Measurements from ENCODE around the gene ZNF76.

DNA sequence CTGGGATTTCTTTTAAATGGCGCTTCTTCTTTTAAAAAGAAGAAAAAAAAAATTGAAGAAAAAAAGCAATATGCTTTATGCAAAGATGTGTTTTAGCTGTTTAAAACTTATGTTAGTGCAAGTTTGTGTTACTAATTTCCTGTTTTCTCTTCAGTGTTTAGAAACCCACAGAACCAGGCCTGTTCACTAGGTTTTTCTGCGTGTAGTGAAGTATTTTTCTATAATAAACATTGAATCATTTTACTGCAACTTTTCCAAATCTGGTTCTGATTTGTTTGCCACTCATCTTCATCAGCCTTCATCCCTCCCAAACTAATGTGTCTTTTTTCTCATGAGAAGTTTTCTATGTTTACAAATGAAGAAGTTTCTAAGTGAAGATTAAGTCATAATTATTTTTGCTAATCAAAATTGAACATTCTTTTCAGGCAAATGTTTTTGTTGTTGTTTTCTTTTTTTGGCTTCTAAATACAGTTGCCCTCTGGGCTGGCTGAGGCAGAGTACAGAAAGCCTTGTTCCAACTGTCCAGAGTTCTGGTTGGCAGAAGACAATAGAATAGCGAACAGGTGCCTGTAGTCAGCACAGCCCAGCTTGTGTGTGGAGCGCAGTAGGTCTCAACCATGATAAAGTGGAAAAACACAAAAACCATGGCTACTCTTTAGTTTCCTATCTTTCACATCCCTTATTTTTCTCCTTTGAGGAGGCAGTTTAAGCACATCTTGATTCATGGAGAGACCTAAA lies 14.5 kb downstream of the ZNF76 start:
- no peak for TF ChIP-seq ATF2 (CRISPR knock-in tag; IDR thresholded peaks at IDR 0.05)
- no peak for TF ChIP-seq TAF1 (CRISPR knock-in tag; IDR thresholded peaks at IDR 0.05)
- no peak for TF ChIP-seq EP300 (IDR thresholded peaks at IDR 0.05; ENCODE audit: low read depth in 2 of 2, low read length in 2 of 2)
- no peak for TF ChIP-seq EP300 (CRISPR knock-in tag; IDR thresholded peaks at IDR 0.05; ENCODE audit: borderline replicate concordance)
- TF ChIP-seq, protein P1, sequence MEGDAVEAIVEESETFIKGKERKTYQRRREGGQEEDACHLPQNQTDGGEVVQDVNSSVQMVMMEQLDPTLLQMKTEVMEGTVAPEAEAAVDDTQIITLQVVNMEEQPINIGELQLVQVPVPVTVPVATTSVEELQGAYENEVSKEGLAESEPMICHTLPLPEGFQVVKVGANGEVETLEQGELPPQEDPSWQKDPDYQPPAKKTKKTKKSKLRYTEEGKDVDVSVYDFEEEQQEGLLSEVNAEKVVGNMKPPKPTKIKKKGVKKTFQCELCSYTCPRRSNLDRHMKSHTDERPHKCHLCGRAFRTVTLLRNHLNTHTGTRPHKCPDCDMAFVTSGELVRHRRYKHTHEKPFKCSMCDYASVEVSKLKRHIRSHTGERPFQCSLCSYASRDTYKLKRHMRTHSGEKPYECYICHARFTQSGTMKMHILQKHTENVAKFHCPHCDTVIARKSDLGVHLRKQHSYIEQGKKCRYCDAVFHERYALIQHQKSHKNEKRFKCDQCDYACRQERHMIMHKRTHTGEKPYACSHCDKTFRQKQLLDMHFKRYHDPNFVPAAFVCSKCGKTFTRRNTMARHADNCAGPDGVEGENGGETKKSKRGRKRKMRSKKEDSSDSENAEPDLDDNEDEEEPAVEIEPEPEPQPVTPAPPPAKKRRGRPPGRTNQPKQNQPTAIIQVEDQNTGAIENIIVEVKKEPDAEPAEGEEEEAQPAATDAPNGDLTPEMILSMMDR (CRISPR knock-in tag; IDR thresholded peaks at IDR 0.05), result no peak
- no peak for TF ChIP-seq ZNF317 (CRISPR knock-in tag; IDR thresholded peaks at IDR 0.05)
- TF ChIP-seq ZNF30 (CRISPR knock-in tag; IDR thresholded peaks at IDR 0.05), result no peak
- no peak for TF ChIP-seq NR2C2 (CRISPR knock-in tag; IDR thresholded peaks at IDR 0.05; ENCODE audit: borderline replicate concordance)
- TF ChIP-seq, protein P2, sequence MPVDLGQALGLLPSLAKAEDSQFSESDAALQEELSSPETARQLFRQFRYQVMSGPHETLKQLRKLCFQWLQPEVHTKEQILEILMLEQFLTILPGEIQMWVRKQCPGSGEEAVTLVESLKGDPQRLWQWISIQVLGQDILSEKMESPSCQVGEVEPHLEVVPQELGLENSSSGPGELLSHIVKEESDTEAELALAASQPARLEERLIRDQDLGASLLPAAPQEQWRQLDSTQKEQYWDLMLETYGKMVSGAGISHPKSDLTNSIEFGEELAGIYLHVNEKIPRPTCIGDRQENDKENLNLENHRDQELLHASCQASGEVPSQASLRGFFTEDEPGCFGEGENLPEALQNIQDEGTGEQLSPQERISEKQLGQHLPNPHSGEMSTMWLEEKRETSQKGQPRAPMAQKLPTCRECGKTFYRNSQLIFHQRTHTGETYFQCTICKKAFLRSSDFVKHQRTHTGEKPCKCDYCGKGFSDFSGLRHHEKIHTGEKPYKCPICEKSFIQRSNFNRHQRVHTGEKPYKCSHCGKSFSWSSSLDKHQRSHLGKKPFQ (CRISPR knock-in tag; IDR thresholded peaks at IDR 0.05; ENCODE audit: insufficient replicate concordance), result no peak
- TF ChIP-seq PCBP1 (IDR thresholded peaks at IDR 0.05; ENCODE audit: borderline replicate concordance, low read depth, low read length), result no peak
- TF ChIP-seq ZGPAT (CRISPR knock-in tag; IDR thresholded peaks at IDR 0.05), result no peak
- no peak for TF ChIP-seq RELA (CRISPR knock-in tag; IDR thresholded peaks at IDR 0.05)
- no peak for TF ChIP-seq JUN (CRISPR knock-in tag; IDR thresholded peaks at IDR 0.05)
- TF ChIP-seq ZFAT (CRISPR knock-in tag; conservative IDR thresholded peaks at IDR 0.05), result no peak
- TF ChIP-seq ZNF232 (CRISPR knock-in tag; IDR thresholded peaks at IDR 0.05; ENCODE audit: borderline replicate concordance), result no peak
